ENCODE results near the gene NKAIN4. TPM values are rescaled to one million over a fixed set of nuclear protein-coding genes. Genes with fewer than 3 reads are reported as not detected.

The NKAIN4 gene
- polyA plus RNA-seq, 4 donors = 0.51 to 5.9 TPM; not detected in 2

GRCh38 chr20:63204362-63204761, 49.9 kb downstream of the NKAIN4 start:
- H3K4me1 ChIP-seq (ENCODE audit: control insufficient read depth in 3 of 3, insufficient read depth in 2 of 3, low read depth in 1 of 3, low read length in 2 of 3) = no peaks in the 10 kb centered on the region
- FAIRE-seq (no peak), DNase-seq (no peak)
- H3K36me3 ChIP-seq (ENCODE audit: control insufficient read depth in 3 of 3, insufficient read depth in 2 of 3, low read depth in 1 of 3, low read length in 3 of 3) = peaks cover 22 to 72% (median 26%) of the 10 kb centered on the region in 3 donors
- 89 to 91% (median 91%) methylated on average over 5 of the region's 5 CpGs for WGBS, 3 donors
- H3K27me3 ChIP-seq (ENCODE audit: control insufficient read depth in 3 of 3, insufficient read depth in 3 of 3, low read length in 3 of 3) = no peaks in the 10 kb centered on the region
- no peak overlapping the region for H3K4me3 ChIP-seq (ENCODE audit: low read depth in 1 of 3, low read length in 3 of 3)
- H3K27ac ChIP-seq (ENCODE audit: low read depth in 1 of 3, low read length in 2 of 3) = no peak overlapping the region
- H3K9me3 ChIP-seq (ENCODE audit: control insufficient read depth in 2 of 2, insufficient read depth in 1 of 2, low read depth in 1 of 2, low read length in 1 of 2) = no peaks in the 10 kb centered on the region

- DNase-seq = no peak
- WGBS, 3 donors = 93 to 96% (median 94%) methylated on average over 29 of the region's 29 CpGs
- H3K36me3 ChIP-seq (ENCODE audit: control insufficient read depth in 3 of 3, insufficient read depth in 2 of 3, low read depth in 1 of 3, low read length in 3 of 3) = peaks cover 22 to 70% (median 22%) of the 10 kb centered on the region in 3 donors
These were observed 51.3 kb downstream of the NKAIN4 start for GRCh38 chr20:63202811-63203526.

GRCh38 chr20:63202021-63202420, 52.2 kb downstream of the NKAIN4 start:
- DNase-seq = no peak
- Histone ChIP-seq H3K4me1 (ENCODE audit: control insufficient read depth in 3 of 3, insufficient read depth in 2 of 3, low read depth in 1 of 3, low read length in 2 of 3) (no peaks in the 10 kb centered on the region), H3K27me3 (ENCODE audit: control insufficient read depth in 3 of 3, insufficient read depth in 3 of 3, low read length in 3 of 3) (no peaks in the 10 kb centered on the region), H3K27ac (ENCODE audit: low read depth in 1 of 3, low read length in 2 of 3) (no peak overlapping the region), H3K4me3 (ENCODE audit: low read depth in 1 of 3, low read length in 3 of 3) (no peak overlapping the region), H3K36me3 (ENCODE audit: control insufficient read depth in 3 of 3, insufficient read depth in 2 of 3, low read depth in 1 of 3, low read length in 3 of 3) (peaks cover 22 to 69% (median 22%) of the 10 kb centered on the region in 3 donors), H3K9me3 (ENCODE audit: control insufficient read depth in 2 of 2, insufficient read depth in 1 of 2, low read depth in 1 of 2, low read length in 1 of 2) (no peaks in the 10 kb centered on the region)
- 90 to 92% (median 92%) methylated on average over 17 of the region's 17 CpGs for WGBS, 3 donors
- FAIRE-seq = no peak

More at GRCh38 chr20:63202811-63203526, 51.3 kb downstream of the NKAIN4 start:
- Histone ChIP-seq H3K27ac (ENCODE audit: low read depth in 1 of 3, low read length in 2 of 3) (no peak overlapping the region), H3K4me1 (ENCODE audit: control insufficient read depth in 3 of 3, insufficient read depth in 2 of 3, low read depth in 1 of 3, low read length in 2 of 3) (no peaks in the 10 kb centered on the region), H3K27me3 (ENCODE audit: control insufficient read depth in 3 of 3, insufficient read depth in 3 of 3, low read length in 3 of 3) (no peaks in the 10 kb centered on the region), H3K9me3 (ENCODE audit: control insufficient read depth in 2 of 2, insufficient read depth in 1 of 2, low read depth in 1 of 2, low read length in 1 of 2) (no peaks in the 10 kb centered on the region), H3K4me3 (ENCODE audit: low read depth in 1 of 3, low read length in 3 of 3) (no peak overlapping the region)
- FAIRE-seq = no peak

- FAIRE-seq (no peak), DNase-seq (no peak)
- Histone ChIP-seq H3K27me3 (ENCODE audit: control insufficient read depth in 3 of 3, insufficient read depth in 3 of 3, low read length in 3 of 3) (no peaks in the 10 kb centered on the region), H3K27ac (ENCODE audit: low read depth in 1 of 3, low read length in 2 of 3) (no peak overlapping the region), H3K4me3 (ENCODE audit: low read depth in 1 of 3, low read length in 3 of 3) (no peak overlapping the region), H3K4me1 (ENCODE audit: control insufficient read depth in 3 of 3, insufficient read depth in 2 of 3, low read depth in 1 of 3, low read length in 2 of 3) (no peaks in the 10 kb centered on the region), H3K9me3 (ENCODE audit: control insufficient read depth in 2 of 2, insufficient read depth in 1 of 2, low read depth in 1 of 2, low read length in 1 of 2) (no peaks in the 10 kb centered on the region), H3K36me3 (ENCODE audit: control insufficient read depth in 3 of 3, insufficient read depth in 2 of 3, low read depth in 1 of 3, low read length in 3 of 3) (peaks cover 11 to 58% (median 23%) of the 10 kb centered on the region in 3 donors)
- WGBS, 3 donors = 71 to 77% (median 73%) methylated on average over 7 of the region's 7 CpGs
These were observed 55.7 kb downstream of the NKAIN4 start for GRCh38 chr20:63198606-63199005.

- H3K27ac ChIP-seq (ENCODE audit: low read depth in 1 of 3, low read length in 2 of 3) = no peak overlapping the region
- no peaks in the 10 kb centered on the region for H3K9me3 ChIP-seq (ENCODE audit: control insufficient read depth in 2 of 2, insufficient read depth in 1 of 2, low read depth in 1 of 2, low read length in 1 of 2)
- no peak overlapping the region for H3K4me3 ChIP-seq (ENCODE audit: low read depth in 1 of 3, low read length in 3 of 3)
- 78 to 86% (median 80%) methylated on average over 9 of the region's 9 CpGs for WGBS, 3 donors
- no peak for DNase-seq
- H3K4me1 ChIP-seq (ENCODE audit: control insufficient read depth in 3 of 3, insufficient read depth in 2 of 3, low read depth in 1 of 3, low read length in 2 of 3) = no peaks in the 10 kb centered on the region
- peaks cover 4 to 41% (median 6%) of the 10 kb centered on the region in 3 donors for H3K36me3 ChIP-seq (ENCODE audit: control insufficient read depth in 3 of 3, insufficient read depth in 2 of 3, low read depth in 1 of 3, low read length in 3 of 3)
- FAIRE-seq = no peak
- H3K27me3 ChIP-seq (ENCODE audit: control insufficient read depth in 3 of 3, insufficient read depth in 3 of 3, low read length in 3 of 3) = no peaks in the 10 kb centered on the region
These were observed 57.3 kb downstream of the NKAIN4 start for GRCh38 chr20:63196768-63197470.

- Histone ChIP-seq H3K4me3 (ENCODE audit: low read depth in 1 of 3, low read length in 3 of 3) (no peak overlapping the region), H3K27ac (ENCODE audit: low read depth in 1 of 3, low read length in 2 of 3) (no peak overlapping the region), H3K4me1 (ENCODE audit: control insufficient read depth in 3 of 3, insufficient read depth in 2 of 3, low read depth in 1 of 3, low read length in 2 of 3) (no peaks in the 10 kb centered on the region), H3K27me3 (ENCODE audit: control insufficient read depth in 3 of 3, insufficient read depth in 3 of 3, low read length in 3 of 3) (no peaks in the 10 kb centered on the region), H3K36me3 (ENCODE audit: control insufficient read depth in 3 of 3, insufficient read depth in 2 of 3, low read depth in 1 of 3, low read length in 3 of 3) (peaks cover 4 to 33% (median 5%) of the 10 kb centered on the region in 3 donors), H3K9me3 (ENCODE audit: control insufficient read depth in 2 of 2, insufficient read depth in 1 of 2, low read depth in 1 of 2, low read length in 1 of 2) (no peaks in the 10 kb centered on the region)
- WGBS, 3 donors = 85 to 92% (median 91%) methylated on average over 4 of the region's 4 CpGs
- FAIRE-seq (no peak), DNase-seq (no peak)
These were observed 59.5 kb downstream of the NKAIN4 start for GRCh38 chr20:63194797-63195173.

GRCh38 chr20:63194007-63194796, 60.1 kb downstream of the NKAIN4 start:
- Histone ChIP-seq H3K36me3 (ENCODE audit: control insufficient read depth in 3 of 3, insufficient read depth in 2 of 3, low read depth in 1 of 3, low read length in 3 of 3) (peaks cover 4 to 29% (median 5%) of the 10 kb centered on the region in 3 donors), H3K27ac (ENCODE audit: low read depth in 1 of 3, low read length in 2 of 3) (no peak overlapping the region), H3K4me1 (ENCODE audit: control insufficient read depth in 3 of 3, insufficient read depth in 2 of 3, low read depth in 1 of 3, low read length in 2 of 3) (no peaks in the 10 kb centered on the region), H3K27me3 (ENCODE audit: control insufficient read depth in 3 of 3, insufficient read depth in 3 of 3, low read length in 3 of 3) (no peaks in the 10 kb centered on the region), H3K9me3 (ENCODE audit: control insufficient read depth in 2 of 2, insufficient read depth in 1 of 2, low read depth in 1 of 2, low read length in 1 of 2) (no peaks in the 10 kb centered on the region), H3K4me3 (ENCODE audit: low read depth in 1 of 3, low read length in 3 of 3) (no peak overlapping the region)
- 65 to 79% (median 69%) methylated on average over 14 of the region's 14 CpGs for WGBS, 3 donors
- DNase-seq (no peak), FAIRE-seq (no peak)

GRCh38 chr20:63192721-63193120, 61.5 kb downstream of the NKAIN4 start:
- FAIRE-seq = no peak
- Histone ChIP-seq H3K4me1 (ENCODE audit: control insufficient read depth in 3 of 3, insufficient read depth in 2 of 3, low read depth in 1 of 3, low read length in 2 of 3) (no peaks in the 10 kb centered on the region), H3K36me3 (ENCODE audit: control insufficient read depth in 3 of 3, insufficient read depth in 2 of 3, low read depth in 1 of 3, low read length in 3 of 3) (peaks cover 4 to 24% (median 5%) of the 10 kb centered on the region in 3 donors), H3K9me3 (ENCODE audit: control insufficient read depth in 2 of 2, insufficient read depth in 1 of 2, low read depth in 1 of 2, low read length in 1 of 2) (no peaks in the 10 kb centered on the region), H3K27ac (ENCODE audit: low read depth in 1 of 3, low read length in 2 of 3) (no peak overlapping the region), H3K27me3 (ENCODE audit: control insufficient read depth in 3 of 3, insufficient read depth in 3 of 3, low read length in 3 of 3) (no peaks in the 10 kb centered on the region), H3K4me3 (ENCODE audit: low read depth in 1 of 3, low read length in 3 of 3) (no peak overlapping the region)
- WGBS, 3 donors = 89 to 93% (median 93%) methylated on average over 21 of the region's 21 CpGs
- no peak for DNase-seq

Data from small intestine (tissue), 7 donors.